Measurements from ENCODE around the gene SMIM33. TPM values are rescaled to one million over a fixed set of nuclear protein-coding genes. Genes with fewer than 3 reads are reported as not detected.

Gene SMIM33
- total RNA-seq, 4 donors from 2014 or later = not detected

- Histone ChIP-seq H3K36me3 (no peaks in the 10 kb centered on the region), H3K4me1 (peaks cover 5 to 33% (median 21%) of the 10 kb centered on the region in 3 donors), H3K27ac (peak overlapping the region in 2 of 4 donors; percentile 55 to 66), H3K27me3 (no peaks in the 10 kb centered on the region), H3K9me3 (no peaks in the 10 kb centered on the region), H3K4me3 (no peak overlapping the region)
- 52 to 59% methylated on average over 2 to 3 of the region's 3 CpGs for WGBS, 2 donors
- intact Hi-C loops (cut with DNase I) = no loop called here
- DNase-seq = no peak
- TF ChIP-seq POLR2A (IDR thresholded peaks at IDR 0.05) = no peak
- TF ChIP-seq, protein P1, sequence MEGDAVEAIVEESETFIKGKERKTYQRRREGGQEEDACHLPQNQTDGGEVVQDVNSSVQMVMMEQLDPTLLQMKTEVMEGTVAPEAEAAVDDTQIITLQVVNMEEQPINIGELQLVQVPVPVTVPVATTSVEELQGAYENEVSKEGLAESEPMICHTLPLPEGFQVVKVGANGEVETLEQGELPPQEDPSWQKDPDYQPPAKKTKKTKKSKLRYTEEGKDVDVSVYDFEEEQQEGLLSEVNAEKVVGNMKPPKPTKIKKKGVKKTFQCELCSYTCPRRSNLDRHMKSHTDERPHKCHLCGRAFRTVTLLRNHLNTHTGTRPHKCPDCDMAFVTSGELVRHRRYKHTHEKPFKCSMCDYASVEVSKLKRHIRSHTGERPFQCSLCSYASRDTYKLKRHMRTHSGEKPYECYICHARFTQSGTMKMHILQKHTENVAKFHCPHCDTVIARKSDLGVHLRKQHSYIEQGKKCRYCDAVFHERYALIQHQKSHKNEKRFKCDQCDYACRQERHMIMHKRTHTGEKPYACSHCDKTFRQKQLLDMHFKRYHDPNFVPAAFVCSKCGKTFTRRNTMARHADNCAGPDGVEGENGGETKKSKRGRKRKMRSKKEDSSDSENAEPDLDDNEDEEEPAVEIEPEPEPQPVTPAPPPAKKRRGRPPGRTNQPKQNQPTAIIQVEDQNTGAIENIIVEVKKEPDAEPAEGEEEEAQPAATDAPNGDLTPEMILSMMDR (IDR thresholded peaks at IDR 0.05) = no peak
Observed at GRCh38 chr5:139488260-139488659, 17.5 kb downstream of the SMIM33 start.

GRCh38 chr5:139492700-139493192, 21.9 kb downstream of the SMIM33 start:
- no peak for DNase-seq
- TF ChIP-seq, protein P1 (IDR thresholded peaks at IDR 0.05) = no peak
- no peak for TF ChIP-seq POLR2A (IDR thresholded peaks at IDR 0.05)
- no peaks in the 10 kb centered on the region for H3K9me3 ChIP-seq
- H3K4me1 ChIP-seq = peaks cover 8 to 42% (median 29%) of the 10 kb centered on the region in 3 donors
- no peaks in the 10 kb centered on the region for H3K36me3 ChIP-seq
- no peak overlapping the region for H3K4me3 ChIP-seq
- peak overlapping the region in 2 of 4 donors; percentile 39 to 41 for H3K27ac ChIP-seq
- intact Hi-C loops (cut with DNase I) = no loop called here
- H3K27me3 ChIP-seq = no peaks in the 10 kb centered on the region
- 30 to 53% methylated on average over 6 of the region's 6 CpGs for WGBS, 2 donors

DNA sequence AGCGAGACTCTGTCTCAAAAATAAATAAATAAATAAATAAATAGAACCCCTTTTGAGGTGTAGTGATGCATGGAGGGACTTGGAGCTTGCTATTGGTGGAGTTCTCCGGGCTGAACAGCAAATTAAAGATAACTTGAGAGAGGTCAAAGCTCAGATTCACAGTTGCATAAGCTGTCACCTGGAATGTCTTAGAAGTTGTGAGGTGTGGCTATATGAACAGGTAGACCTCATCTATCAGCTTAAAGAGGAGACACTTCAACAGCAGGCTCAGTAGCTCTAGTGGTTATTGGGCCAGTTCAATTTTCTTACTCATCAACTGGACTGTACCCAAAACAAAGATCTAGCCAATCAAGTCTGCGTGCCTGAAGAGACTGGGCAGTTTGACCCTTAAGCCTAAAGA, 23.5 kb downstream of the SMIM33 start:
- peak overlapping the region in 3 of 4 donors; percentile 39 to 69 (median 68) for H3K27ac ChIP-seq
- no peak overlapping the region for H3K4me3 ChIP-seq
- H3K36me3 ChIP-seq = no peaks in the 10 kb centered on the region
- DNase-seq = no peak
- H3K9me3 ChIP-seq = no peaks in the 10 kb centered on the region
- 68 to 89% methylated on average over 3 of the region's 3 CpGs for WGBS, 2 donors
- no peaks in the 10 kb centered on the region for H3K27me3 ChIP-seq
- H3K4me1 ChIP-seq = peaks cover 8 to 42% (median 29%) of the 10 kb centered on the region in 3 donors
- intact Hi-C loops (cut with DNase I) = no loop called here
- no peak for TF ChIP-seq POLR2A (IDR thresholded peaks at IDR 0.05)
- TF ChIP-seq, protein P1 (IDR thresholded peaks at IDR 0.05) = no peak

DNA sequence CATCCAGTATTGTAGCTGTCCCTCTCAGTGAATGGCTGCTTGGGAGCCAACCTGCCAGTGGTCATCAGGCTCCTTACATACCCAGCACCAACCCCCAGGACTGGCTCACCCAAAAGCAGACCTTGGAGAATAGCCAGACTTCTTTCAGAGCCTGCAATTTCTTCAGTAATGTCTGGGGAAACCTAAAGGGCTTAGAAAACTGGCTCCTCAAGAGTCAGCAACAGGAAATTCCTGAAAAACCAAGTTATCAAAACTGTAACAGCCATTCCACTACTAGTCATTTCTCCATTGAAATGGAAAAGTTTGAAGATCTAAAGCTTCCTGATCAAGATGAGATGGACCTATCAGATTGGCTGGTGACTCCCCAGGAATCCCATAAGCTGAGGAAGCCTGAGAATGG, 24.0 kb downstream of the SMIM33 start:
- Histone ChIP-seq H3K4me3 (no peak overlapping the region), H3K27ac (peak overlapping the region in 3 of 4 donors; percentile 68 to 77 (median 69)), H3K9me3 (no peaks in the 10 kb centered on the region), H3K27me3 (no peaks in the 10 kb centered on the region), H3K36me3 (no peaks in the 10 kb centered on the region), H3K4me1 (peaks cover 8 to 42% (median 29%) of the 10 kb centered on the region in 3 donors)
- DNase-seq = no peak
- intact Hi-C loops (cut with DNase I) = no loop called here
- TF ChIP-seq, protein P1 (IDR thresholded peaks at IDR 0.05) = no peak
- TF ChIP-seq POLR2A (IDR thresholded peaks at IDR 0.05) = no peak

- Histone ChIP-seq H3K4me1 (peaks cover 8 to 42% (median 29%) of the 10 kb centered on the region in 3 donors), H3K27me3 (no peaks in the 10 kb centered on the region), H3K27ac (peak overlapping the region; percentile 64 to 77 (median 68)), H3K9me3 (no peaks in the 10 kb centered on the region), H3K36me3 (no peaks in the 10 kb centered on the region), H3K4me3 (no peak overlapping the region)
- DNase-seq = no peak
- intact Hi-C loops (cut with DNase I) = no loop called here
- no peak for TF ChIP-seq POLR2A (IDR thresholded peaks at IDR 0.05)
- TF ChIP-seq, protein P1 (IDR thresholded peaks at IDR 0.05) = no peak
- WGBS, 2 donors = 50 to 54% methylated on average over 3 of the region's 3 CpGs
Observed at GRCh38 chr5:139495638-139496435, 25.0 kb downstream of the SMIM33 start.
